ENCODE data around the gene KRTAP10-8. TPM values are rescaled to one million over a fixed set of nuclear protein-coding genes. Genes with fewer than 3 reads are reported as not detected.
A peak's percentile ranks its signal among the peaks of the same experiment; 100 is the strongest.

The KRTAP10-8 gene
- total and polyA plus RNA-seq, 4 experiments from 2014 or later = not detected

- Mint-ChIP-seq H3K27ac (peak overlapping the region in 2 of 7 donors; percentile 23 to 29), H3K4me1 (peaks cover 0 to 10% (median 4%) of the 10 kb centered on the region in 4 donors), H3K36me3 (peaks cover 0 to 4% of the 10 kb centered on the region in 2 donors), H3K27me3 (peaks cover 2 to 7% of the 10 kb centered on the region in 2 donors), H3K9me3 (peaks cover 0 to 27% (median 18%) of the 10 kb centered on the region in 8 donors), H3K4me3 (no peak overlapping the region)
- Histone ChIP-seq H3K27me3 (ENCODE audit: insufficient read depth, low read length) (no peaks in the 10 kb centered on the region), H3K4me1 (ENCODE audit: insufficient read depth, low read length) (no peaks in the 10 kb centered on the region), H3K27ac (ENCODE audit: low read depth, low read length) (no peak overlapping the region), H3K36me3 (ENCODE audit: insufficient read depth, low read length) (no peaks in the 10 kb centered on the region), H3K9me3 (ENCODE audit: control insufficient read depth in 1 of 2, low read length in 2 of 2) (no peaks in the 10 kb centered on the region), H3K4me3 (ENCODE audit: low read length in 2 of 2) (no peak overlapping the region)
- CTCF ChIA-PET (ENCODE audit: partially characterized antibody) = interaction anchor here (1.1 to 3.2 kb wide), 2 partner anchors 166 to 168 kb away, joined by 3 to 7 read pairs; no protein-coding TSS in a partner anchor
- intact Hi-C loops (cut with micrococcal nuclease) = no loop called here
- no peak for DNase-seq
- POLR2A ChIA-PET (ENCODE audit: partially characterized antibody) = no interaction called here
Measured at GRCh38 chr21:44574457-44575306, 37.2 kb upstream of the KRTAP10-8 start.

GRCh38 chr21:44575307-44576024, 36.4 kb upstream of the KRTAP10-8 start:
- intact Hi-C loops (cut with micrococcal nuclease) = no loop called here
- peaks cover 0 to 32% (median 23%) of the 10 kb centered on the region in 8 donors for H3K9me3 Mint-ChIP-seq
- H3K27ac Mint-ChIP-seq = peak overlapping the region in 2 of 7 donors; percentile 4 to 36
- no peaks in the 10 kb centered on the region for H3K9me3 ChIP-seq (ENCODE audit: control insufficient read depth in 1 of 2, low read length in 2 of 2)
- H3K27me3 ChIP-seq (ENCODE audit: insufficient read depth, low read length) = no peaks in the 10 kb centered on the region
- H3K36me3 Mint-ChIP-seq = peaks cover 0 to 4% of the 10 kb centered on the region in 2 donors
- peaks cover 0 to 10% (median 5%) of the 10 kb centered on the region in 4 donors for H3K4me1 Mint-ChIP-seq
- ChIA-PET CTCF (ENCODE audit: partially characterized antibody) (interaction anchor here (1.1 to 3.2 kb wide), 2 partner anchors 165 to 167 kb away, joined by 3 to 7 read pairs; no protein-coding TSS in a partner anchor), POLR2A (ENCODE audit: partially characterized antibody) (no interaction called here)
- no peaks in the 10 kb centered on the region for H3K36me3 ChIP-seq (ENCODE audit: insufficient read depth, low read length)
- no peak overlapping the region for H3K4me3 ChIP-seq (ENCODE audit: low read length in 2 of 2)
- peaks cover 2 to 7% of the 10 kb centered on the region in 2 donors for H3K27me3 Mint-ChIP-seq
- H3K27ac ChIP-seq (ENCODE audit: low read depth, low read length) = no peak overlapping the region
- H3K4me3 Mint-ChIP-seq = no peak overlapping the region
- no peak for DNase-seq
- H3K4me1 ChIP-seq (ENCODE audit: insufficient read depth, low read length) = no peaks in the 10 kb centered on the region

- no peak for DNase-seq
- Histone ChIP-seq H3K4me1 (ENCODE audit: insufficient read depth, low read length) (no peaks in the 10 kb centered on the region), H3K4me3 (ENCODE audit: low read length in 2 of 2) (no peak overlapping the region), H3K9me3 (ENCODE audit: control insufficient read depth in 1 of 2, low read length in 2 of 2) (no peaks in the 10 kb centered on the region), H3K27me3 (ENCODE audit: insufficient read depth, low read length) (no peaks in the 10 kb centered on the region), H3K27ac (ENCODE audit: low read depth, low read length) (no peak overlapping the region), H3K36me3 (ENCODE audit: insufficient read depth, low read length) (no peaks in the 10 kb centered on the region)
- Mint-ChIP-seq H3K9me3 (peaks cover 0 to 36% (median 27%) of the 10 kb centered on the region in 8 donors), H3K27me3 (peaks cover 2 to 6% of the 10 kb centered on the region in 2 donors), H3K4me3 (no peak overlapping the region), H3K4me1 (peaks cover 0 to 10% (median 5%) of the 10 kb centered on the region in 4 donors), H3K27ac (no peak overlapping the region), H3K36me3 (peaks cover 0 to 4% of the 10 kb centered on the region in 2 donors)
- POLR2A ChIA-PET (ENCODE audit: partially characterized antibody) = no interaction called here
- intact Hi-C loops (cut with micrococcal nuclease) = no loop called here
- CTCF ChIA-PET (ENCODE audit: partially characterized antibody) = interaction anchor here (3.2 kb wide), 1 partner anchor 167 kb away, joined by 7 read pairs; no protein-coding TSS in a partner anchor
Measured at GRCh38 chr21:44576025-44576420, 35.9 kb upstream of the KRTAP10-8 start.

- H3K27ac Mint-ChIP-seq = peak overlapping the region in 1 of 7 donors; percentile 3
- CTCF ChIA-PET (ENCODE audit: partially characterized antibody) = no interaction called here
- H3K27me3 ChIP-seq (ENCODE audit: insufficient read depth, low read length) = no peaks in the 10 kb centered on the region
- no peak overlapping the region for H3K4me3 ChIP-seq (ENCODE audit: low read length in 2 of 2)
- no peak overlapping the region for H3K4me3 Mint-ChIP-seq
- POLR2A ChIA-PET (ENCODE audit: partially characterized antibody) = no interaction called here
- intact Hi-C loops (cut with micrococcal nuclease) = no loop called here
- no peak overlapping the region for H3K27ac ChIP-seq (ENCODE audit: low read depth, low read length)
- H3K9me3 Mint-ChIP-seq = peaks cover 0 to 43% (median 38%) of the 10 kb centered on the region in 8 donors
- peaks cover 0 to 4% of the 10 kb centered on the region in 2 donors for H3K9me3 ChIP-seq (ENCODE audit: control insufficient read depth in 1 of 2, low read length in 2 of 2)
- H3K36me3 ChIP-seq (ENCODE audit: insufficient read depth, low read length) = no peaks in the 10 kb centered on the region
- no peaks in the 10 kb centered on the region for H3K4me1 ChIP-seq (ENCODE audit: insufficient read depth, low read length)
- DNase-seq = no peak
- peaks cover 2 to 3% of the 10 kb centered on the region in 2 donors for H3K27me3 Mint-ChIP-seq
- peaks cover 3 to 20% (median 8%) of the 10 kb centered on the region in 4 donors for H3K4me1 Mint-ChIP-seq
- peaks cover 0 to 4% of the 10 kb centered on the region in 2 donors for H3K36me3 Mint-ChIP-seq
Measured at GRCh38 chr21:44578371-44579055, 33.4 kb upstream of the KRTAP10-8 start.

GRCh38 chr21:44579056-44579832, 32.6 kb upstream of the KRTAP10-8 start:
- H3K36me3 ChIP-seq (ENCODE audit: insufficient read depth, low read length) = no peaks in the 10 kb centered on the region
- ChIA-PET POLR2A (ENCODE audit: partially characterized antibody) (no interaction called here), CTCF (ENCODE audit: partially characterized antibody) (no interaction called here)
- peaks cover 2 to 3% of the 10 kb centered on the region in 2 donors for H3K27me3 Mint-ChIP-seq
- H3K27ac ChIP-seq (ENCODE audit: low read depth, low read length) = no peak overlapping the region
- peaks cover 4% of the 10 kb centered on the region for H3K4me1 ChIP-seq (ENCODE audit: insufficient read depth, low read length)
- no peak overlapping the region for H3K4me3 ChIP-seq (ENCODE audit: low read length in 2 of 2)
- H3K9me3 Mint-ChIP-seq = peaks cover 0 to 43% (median 38%) of the 10 kb centered on the region in 8 donors
- H3K27ac Mint-ChIP-seq = peak overlapping the region in 1 of 7 donors; percentile 68
- H3K4me1 Mint-ChIP-seq = peaks cover 10 to 26% (median 15%) of the 10 kb centered on the region in 4 donors
- intact Hi-C loops (cut with micrococcal nuclease) = no loop called here
- peaks cover 0 to 4% of the 10 kb centered on the region in 2 donors for H3K9me3 ChIP-seq (ENCODE audit: control insufficient read depth in 1 of 2, low read length in 2 of 2)
- peaks cover 0 to 4% of the 10 kb centered on the region in 2 donors for H3K36me3 Mint-ChIP-seq
- H3K27me3 ChIP-seq (ENCODE audit: insufficient read depth, low read length) = no peaks in the 10 kb centered on the region
- no peak overlapping the region for H3K4me3 Mint-ChIP-seq
- no peak for DNase-seq

- CTCF ChIA-PET (ENCODE audit: partially characterized antibody) = no interaction called here
Measured at GRCh38 chr21:44579833-44580144, 32.1 kb upstream of the KRTAP10-8 start.

More at GRCh38 chr21:44579833-44580144, 32.1 kb upstream of the KRTAP10-8 start:
- H3K4me1 Mint-ChIP-seq = peaks cover 14 to 24% (median 16%) of the 10 kb centered on the region in 4 donors
- peaks cover 0 to 43% (median 38%) of the 10 kb centered on the region in 8 donors for H3K9me3 Mint-ChIP-seq
- no peaks in the 10 kb centered on the region for H3K36me3 ChIP-seq (ENCODE audit: insufficient read depth, low read length)
- no peak overlapping the region for H3K27ac ChIP-seq (ENCODE audit: low read depth, low read length)
- peak overlapping the region in 1 of 7 donors; percentile 29 for H3K27ac Mint-ChIP-seq
- peaks cover 0 to 2% of the 10 kb centered on the region in 2 donors for H3K27me3 Mint-ChIP-seq
- H3K4me3 Mint-ChIP-seq = peak overlapping the region in 1 of 8 donors; percentile 43
- DNase-seq = no peak
- intact Hi-C loops (cut with micrococcal nuclease) = no loop called here
- POLR2A ChIA-PET (ENCODE audit: partially characterized antibody) = no interaction called here
- peaks cover 5% of the 10 kb centered on the region for H3K4me1 ChIP-seq (ENCODE audit: insufficient read depth, low read length)
- no peak overlapping the region for H3K4me3 ChIP-seq (ENCODE audit: low read length in 2 of 2)
- H3K36me3 Mint-ChIP-seq = peaks cover 0 to 4% of the 10 kb centered on the region in 2 donors
- H3K9me3 ChIP-seq (ENCODE audit: control insufficient read depth in 1 of 2, low read length in 2 of 2) = peaks cover 0 to 4% of the 10 kb centered on the region in 2 donors
- no peaks in the 10 kb centered on the region for H3K27me3 ChIP-seq (ENCODE audit: insufficient read depth, low read length)
